ENCODE results near the gene KCNB1. TPM values are rescaled to one million over a fixed set of nuclear protein-coding genes. Genes with fewer than 3 reads are reported as not detected.

The KCNB1 gene
- total RNA-seq, 1 experiment from 2014 or later = 0.05 TPM

DNA sequence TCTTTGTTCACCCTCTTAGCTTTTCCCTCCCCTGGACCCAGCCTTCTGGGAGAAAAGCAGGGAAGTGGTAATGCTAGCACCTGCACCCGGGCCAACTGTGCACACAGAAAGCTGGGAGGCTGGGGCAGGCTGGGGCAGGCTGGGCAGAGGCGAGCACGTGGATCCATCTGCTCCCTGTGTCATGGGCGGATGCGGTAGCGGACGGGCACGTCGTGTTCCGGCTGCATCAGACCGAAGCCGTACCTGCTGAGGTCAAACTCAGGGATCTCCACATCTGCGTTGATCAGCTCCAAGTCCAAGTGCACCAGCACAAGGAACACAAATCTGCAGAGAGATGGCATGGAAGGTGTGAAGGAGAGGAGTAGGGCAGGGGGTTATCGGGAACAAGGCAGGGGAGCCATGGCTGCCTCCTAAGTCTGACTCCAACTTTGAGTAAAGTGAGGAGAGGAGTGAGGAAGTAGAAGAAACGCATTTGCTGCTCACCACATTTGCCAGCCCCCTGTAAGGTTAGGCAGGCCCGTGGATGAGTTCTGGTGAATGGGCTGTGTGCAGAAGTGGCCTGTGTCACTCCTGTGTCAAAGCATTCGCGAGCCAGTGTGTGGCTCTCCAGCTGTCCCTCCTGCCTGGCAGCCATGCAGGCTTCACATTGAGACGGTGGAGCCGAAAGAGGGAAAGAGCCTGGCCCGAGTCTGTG is 25.4 kb upstream of the KCNB1 start:
- in situ Hi-C loops (cut with HindIII; ENCODE audit: low pct_unique_long_range_greater_than_20kb, low sequenced_read_pairs) = no loop called here
- DNase-seq (ENCODE audit: low read depth, low spot score) = no peak

- in situ Hi-C loops (cut with HindIII; ENCODE audit: low pct_unique_long_range_greater_than_20kb, low sequenced_read_pairs) = no loop called here
- DNase-seq (ENCODE audit: low read depth, low spot score) = no peak
Measured at GRCh38 chr20:49505518-49505917, 23.1 kb upstream of the KCNB1 start.

DNA sequence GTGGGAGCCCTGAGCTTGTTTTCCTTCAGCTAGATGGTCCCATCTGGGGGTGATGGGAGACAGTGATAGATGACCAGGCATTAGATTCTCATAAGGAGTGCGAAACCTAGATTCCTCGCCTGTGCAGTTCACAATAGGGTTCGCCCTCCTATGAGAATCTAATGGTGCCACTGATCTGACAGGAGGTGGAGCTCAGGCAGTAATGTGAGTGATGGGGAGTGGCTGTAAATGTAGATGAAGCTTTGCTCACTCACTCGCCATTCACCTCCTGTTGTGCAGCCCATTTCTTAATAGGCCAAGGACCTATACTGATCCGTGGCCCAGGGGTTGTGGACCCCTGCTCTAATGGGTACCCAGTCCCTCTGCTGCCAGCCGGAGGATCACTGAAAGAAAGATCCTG is 20.7 kb upstream of the KCNB1 start:
- in situ Hi-C loops (cut with HindIII; ENCODE audit: low pct_unique_long_range_greater_than_20kb, low sequenced_read_pairs) = no loop called here
- no peak for DNase-seq (ENCODE audit: low read depth, low spot score)

DNA sequence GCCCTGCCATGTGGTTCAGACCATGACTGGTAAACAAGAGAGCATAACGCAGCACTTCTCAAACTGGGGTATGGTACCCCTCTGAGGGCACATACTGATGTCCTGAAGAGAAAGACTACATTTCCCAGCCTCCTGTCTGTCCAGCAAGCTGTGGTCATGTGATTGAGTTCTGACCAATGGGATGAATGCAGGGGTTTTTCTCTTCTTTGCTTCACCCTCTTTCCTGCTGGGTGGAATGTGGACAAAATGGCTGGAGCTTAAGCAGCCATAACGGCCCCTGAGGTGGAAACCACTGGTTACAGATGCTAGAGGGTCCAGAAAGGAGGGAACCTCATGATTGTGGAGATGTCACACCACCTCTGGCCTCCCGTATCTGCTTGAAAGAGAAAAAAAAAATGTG is 19.4 kb upstream of the KCNB1 start:
- DNase-seq (ENCODE audit: low read depth, low spot score) = peak; percentile 65
- in situ Hi-C loops (cut with HindIII; ENCODE audit: low pct_unique_long_range_greater_than_20kb, low sequenced_read_pairs) = no loop called here

DNA sequence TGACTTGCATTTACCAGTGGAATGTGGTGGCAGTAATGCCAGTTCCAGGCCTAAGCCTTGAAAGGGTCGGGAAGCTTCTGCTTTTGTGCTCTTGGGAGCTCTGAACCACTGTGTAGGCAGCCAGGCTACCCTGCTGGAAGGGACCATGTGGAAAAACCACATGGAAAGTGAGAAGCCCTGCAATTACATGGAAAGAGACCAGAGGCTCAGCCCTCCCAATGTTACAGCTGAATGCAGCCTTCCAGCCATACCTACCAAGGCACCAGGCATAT is 14.9 kb upstream of the KCNB1 start:
- no peak for DNase-seq (ENCODE audit: low read depth, low spot score)
- in situ Hi-C loops (cut with HindIII; ENCODE audit: low pct_unique_long_range_greater_than_20kb, low sequenced_read_pairs) = loop anchor here (10.0 kb wide), 1 partner anchor 173 kb away; no protein-coding TSS in a partner anchor

- in situ Hi-C loops (cut with HindIII; ENCODE audit: low pct_unique_long_range_greater_than_20kb, low sequenced_read_pairs) = loop anchor here (10.0 kb wide), 1 partner anchor 172 kb away; no protein-coding TSS in a partner anchor
Measured at GRCh38 chr20:49496553-49497397, 14.3 kb upstream of the KCNB1 start.

DNA sequence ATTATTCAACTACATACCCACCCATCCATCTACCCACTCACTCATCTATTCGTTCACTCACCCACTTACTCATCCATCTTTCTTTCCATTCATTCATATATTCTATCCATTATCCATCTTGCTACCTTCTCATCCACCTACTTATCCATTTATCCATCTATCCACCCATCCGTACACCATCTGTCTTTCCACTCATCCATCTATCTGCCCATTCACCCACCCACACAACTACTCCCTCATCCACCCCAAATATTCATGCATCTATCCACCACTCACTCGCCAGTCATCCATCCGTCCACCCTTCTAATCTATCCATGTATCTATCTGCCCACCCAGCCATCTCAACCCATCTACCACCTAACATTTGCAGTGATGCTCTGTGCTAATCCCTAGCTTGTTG is 13.6 kb upstream of the KCNB1 start:
- DNase-seq (ENCODE audit: low read depth, low spot score) = no peak
- in situ Hi-C loops (cut with HindIII; ENCODE audit: low pct_unique_long_range_greater_than_20kb, low sequenced_read_pairs) = loop anchor here (10.0 kb wide), 1 partner anchor 171 kb away; no protein-coding TSS in a partner anchor

More at GRCh38 chr20:49496553-49497397, 14.3 kb upstream of the KCNB1 start:
- no peak for DNase-seq (ENCODE audit: low read depth, low spot score)

DNA sequence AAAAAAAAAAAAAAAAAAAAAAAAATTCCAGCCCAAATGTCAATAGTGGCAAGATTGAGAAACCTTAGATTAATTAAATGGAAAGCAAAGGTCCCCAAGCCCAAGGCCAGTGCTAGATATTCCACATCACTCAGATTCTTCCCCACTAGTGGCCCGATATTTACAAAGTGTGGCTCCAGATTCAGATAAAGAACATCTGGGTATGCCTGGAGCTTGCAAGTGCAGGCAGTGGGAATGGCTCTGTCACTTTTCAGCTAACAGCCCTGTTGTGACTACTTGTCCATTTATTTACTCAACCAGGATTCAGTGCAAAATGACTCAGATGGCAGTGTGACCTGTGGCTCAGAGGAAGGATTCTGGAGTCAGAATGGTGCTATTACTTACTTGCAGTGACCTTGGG is 8.2 kb upstream of the KCNB1 start:
- in situ Hi-C loops (cut with HindIII; ENCODE audit: low pct_unique_long_range_greater_than_20kb, low sequenced_read_pairs) = loop anchor here (10.0 kb wide), 1 partner anchor 166 kb away; no protein-coding TSS in a partner anchor
- DNase-seq (ENCODE audit: low read depth, low spot score) = no peak

DNA sequence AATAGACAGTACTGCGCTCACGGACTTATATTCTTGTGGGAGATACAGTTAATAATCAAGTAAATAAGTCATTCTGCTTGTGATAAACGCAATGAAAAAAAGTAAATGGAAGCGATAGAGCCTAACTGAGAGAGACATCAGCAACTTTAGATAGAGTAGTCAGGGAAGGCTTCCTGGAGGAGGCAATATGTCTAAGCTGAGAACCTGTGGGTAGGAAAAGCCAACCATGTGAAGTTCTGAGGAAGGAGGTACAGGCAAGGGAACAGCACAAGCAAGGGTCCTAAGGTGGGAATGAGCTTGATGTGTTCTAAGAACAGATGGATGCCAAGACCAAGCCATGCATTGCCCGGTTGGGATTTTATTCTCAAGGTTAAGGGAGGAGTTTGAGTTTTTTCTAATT is 7.2 kb upstream of the KCNB1 start:
- in situ Hi-C loops (cut with HindIII; ENCODE audit: low pct_unique_long_range_greater_than_20kb, low sequenced_read_pairs) = loop anchor here (10.0 kb wide), 1 partner anchor 165 kb away; no protein-coding TSS in a partner anchor
- no peak for DNase-seq (ENCODE audit: low read depth, low spot score)

GRCh38 chr20:49486064-49486463 is 3.6 kb upstream of the KCNB1 start:
- in situ Hi-C loops (cut with HindIII; ENCODE audit: low pct_unique_long_range_greater_than_20kb, low sequenced_read_pairs) = no loop called here
- no peak for DNase-seq (ENCODE audit: low read depth, low spot score)

DNA sequence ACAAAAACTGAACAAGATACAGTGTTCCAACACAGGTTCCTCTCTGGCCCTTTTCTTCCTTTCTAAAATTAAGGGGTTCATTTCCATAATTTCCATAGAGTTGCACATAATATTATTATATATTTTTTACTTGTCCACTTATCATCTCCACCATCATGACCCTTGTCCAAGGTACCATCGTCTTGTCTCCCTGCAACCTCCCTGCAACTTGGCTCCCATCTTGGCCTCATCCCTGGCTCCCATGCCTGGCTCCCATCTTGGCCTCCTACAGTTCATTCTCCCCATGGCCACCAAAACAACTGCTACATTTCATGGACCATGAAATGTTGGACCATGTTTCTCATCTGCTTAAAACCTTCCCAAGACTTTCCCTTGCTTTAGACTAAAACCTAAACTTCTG is 3.1 kb upstream of the KCNB1 start:
- no peak for DNase-seq (ENCODE audit: low read depth, low spot score)
- in situ Hi-C loops (cut with HindIII; ENCODE audit: low pct_unique_long_range_greater_than_20kb, low sequenced_read_pairs) = no loop called here

- in situ Hi-C loops (cut with HindIII; ENCODE audit: low pct_unique_long_range_greater_than_20kb, low sequenced_read_pairs) = no loop called here
- DNase-seq (ENCODE audit: low read depth, low spot score) = peak; percentile 79
Measured at GRCh38 chr20:49484180-49485140, 2.0 kb upstream of the KCNB1 start.

DNA sequence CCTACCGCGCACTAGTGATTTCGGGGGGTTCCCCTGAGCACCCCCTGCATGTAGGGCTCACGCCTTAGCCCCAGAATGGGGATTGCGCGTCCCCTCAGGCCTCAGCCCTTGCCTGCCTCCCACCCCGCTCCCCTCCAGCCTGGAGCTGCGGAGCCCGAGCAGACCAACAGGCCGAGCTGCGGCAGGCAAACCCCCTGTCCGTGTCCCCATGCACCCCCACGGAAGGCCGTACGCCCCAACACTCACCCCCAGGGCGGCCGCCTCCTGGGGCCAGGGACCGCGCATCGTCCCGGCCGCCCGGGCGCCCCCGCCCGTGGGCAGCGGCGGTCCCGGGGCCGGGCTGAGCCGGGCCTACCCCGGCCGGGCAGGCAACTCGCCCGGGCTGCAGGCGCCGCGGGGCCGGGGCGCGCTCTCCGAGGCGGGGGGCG is 1.2 kb upstream of the KCNB1 start:
- in situ Hi-C loops (cut with HindIII; ENCODE audit: low pct_unique_long_range_greater_than_20kb, low sequenced_read_pairs) = no loop called here
- no peak for DNase-seq (ENCODE audit: low read depth, low spot score)

- no peak for DNase-seq (ENCODE audit: low read depth, low spot score)
- in situ Hi-C loops (cut with HindIII; ENCODE audit: low pct_unique_long_range_greater_than_20kb, low sequenced_read_pairs) = no loop called here
Measured at GRCh38 chr20:49483018-49483695, 689 bp upstream of the KCNB1 start.

DNA sequence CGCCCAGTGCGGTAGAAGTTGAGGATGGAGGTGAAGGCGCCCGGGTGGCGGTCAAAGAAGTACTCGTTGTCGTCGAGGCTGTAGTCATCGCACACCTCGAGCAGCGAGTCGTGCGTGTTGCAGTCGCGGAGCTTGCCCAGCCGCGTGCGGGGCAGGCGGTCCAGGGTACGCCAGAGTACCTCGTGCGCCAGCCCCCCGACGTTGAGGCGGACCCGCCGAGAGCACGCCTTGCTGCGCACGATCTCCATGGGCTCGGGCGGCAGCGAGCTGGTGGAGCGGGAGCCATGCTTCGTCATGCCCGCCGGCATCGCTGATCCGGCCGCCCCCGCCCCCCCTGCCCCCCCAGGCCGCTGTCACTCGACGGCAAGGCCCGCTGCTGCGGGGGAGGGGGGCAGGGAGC is 295 bp downstream of the KCNB1 start:
- in situ Hi-C loops (cut with HindIII; ENCODE audit: low pct_unique_long_range_greater_than_20kb, low sequenced_read_pairs) = no loop called here

GRCh38 chr20:49481116-49481515 is 1.4 kb downstream of the KCNB1 start:
- DNase-seq (ENCODE audit: low read depth, low spot score) = no peak
- in situ Hi-C loops (cut with HindIII; ENCODE audit: low pct_unique_long_range_greater_than_20kb, low sequenced_read_pairs) = no loop called here

More for the DNA sequence above, 295 bp downstream of the KCNB1 start:
- no peak for DNase-seq (ENCODE audit: low read depth, low spot score)

- in situ Hi-C loops (cut with HindIII; ENCODE audit: low pct_unique_long_range_greater_than_20kb, low sequenced_read_pairs) = no loop called here
- no peak for DNase-seq (ENCODE audit: low read depth, low spot score)
Measured at GRCh38 chr20:49480236-49480635, 2.2 kb downstream of the KCNB1 start.

Measured in SK-MEL-5 (cell line).